K562 (cell line): Measurements from ENCODE around the gene ORC2. TPM values are rescaled to one million over a fixed set of nuclear protein-coding genes. Genes with fewer than 3 reads are reported as not detected.
A peak's percentile ranks its signal among the peaks of the same experiment; 100 is the strongest.

Source experiments
- CEBPZ ChIP-seq: fragments of 150-350 bp; IDR thresholded peaks from 2 replicates; pipeline ENCODE4 v1.6.1; 2014; ENCODE audit warnings: low read depth, mild to moderate bottlenecking, low read length, borderline replicate concordance
- ETV5 ChIP-seq: sonication (generic); formaldehyde crosslinking; IDR thresholded peaks from 2 replicates; pipeline ENCODE4 v1.4.0; 2020; ENCODE audit warnings: low read depth, mild to moderate bottlenecking, missing genetic modification reagents
- MGA ChIP-seq: fragments of 450-650 bp; IDR thresholded peaks from 2 replicates; pipeline ENCODE4 v1.6.1; 2016; ENCODE audit warnings: mild to moderate bottlenecking, moderate library complexity
- ZNF589 ChIP-seq: fragments of 200-800 bp; sonication (Bioruptor generic); IDR thresholded peaks from 2 replicates; pipeline ENCODE4 v1.6.1; 2016; ENCODE audit warnings: low read depth, missing genetic modification characterization, missing compliant biosample characterization
- polyA plus RNA-seq, 8 experiments: library from polyadenylated mRNA; depleted of rRNA in 4 of 8; stranded (reverse) in 5 of 8; unstranded in 3 of 8; fragments of >200 nt; fragmentation: Nextera tagmentation in 2 of 8; fragmentation: Illumina TruSeq in 1 of 8; extraction: Ambion mirVana in 2 of 8; extraction: Trizol in 1 of 8; gene quantifications; 2 replicates each; pipeline versions ENCODE4 v1.2.1 to v1.2.3, GENCODE V29; 2011 to 2014; ENCODE audit warnings: inconsistent platforms in 1 of 8, missing spikeins in 1 of 8
- total RNA-seq, 7 experiments: library from RNA; depleted of rRNA in 6 of 7; stranded (reverse); fragments of >200 nt in 6 of 7; fragmentation: Illumina TruSeq in 2 of 7; extraction: Trizol in 2 of 7; gene quantifications; 2 replicates each; pipeline versions ENCODE4 v1.2.1 to v1.2.3, GENCODE V29; 2011 to 2021; ENCODE audit warnings: low replicate concordance in 1 of 7

The ORC2 gene
- total and polyA plus RNA-seq, 9 of the 15 experiments (the other 6 are each of a cell fraction or from before 2014, with no cell fraction given): 5.6 to 41.1 (median 19.0) TPM

GRCh38 chr2:200873560-200873959, 89.9 kb downstream of the ORC2 start (continued):
- TF ChIP-seq MGA (peak; percentile 21; the same call in 1 of the 2 replicates), CEBPZ (no peak), ETV5 (no peak), ZNF589 (CRISPR knock-in tag) (0 out of 2 replicates have a peak, but pooled peaks have one; percentile 38)
- TF ChIP-seq, all 486 proteins: peak for 7
